GM18909 (cell line): ENCODE measurements around the gene KDM6A.
"Not testable (repeated sequence)": the region's sequence is repeated elsewhere in the genome, so short reads cannot be mapped to it uniquely, and the experiment has no call there.

Source experiments
- ATAC-seq: cut with Tn5 transposase; IDR thresholded peaks from one replicate; pipeline ENCODE4 v1.9.1; 2021; ENCODE audit warnings: mild to moderate bottlenecking; ENCODE audit not compliant: unreplicated experiment, poor library complexity

Gene KDM6A

DNA sequence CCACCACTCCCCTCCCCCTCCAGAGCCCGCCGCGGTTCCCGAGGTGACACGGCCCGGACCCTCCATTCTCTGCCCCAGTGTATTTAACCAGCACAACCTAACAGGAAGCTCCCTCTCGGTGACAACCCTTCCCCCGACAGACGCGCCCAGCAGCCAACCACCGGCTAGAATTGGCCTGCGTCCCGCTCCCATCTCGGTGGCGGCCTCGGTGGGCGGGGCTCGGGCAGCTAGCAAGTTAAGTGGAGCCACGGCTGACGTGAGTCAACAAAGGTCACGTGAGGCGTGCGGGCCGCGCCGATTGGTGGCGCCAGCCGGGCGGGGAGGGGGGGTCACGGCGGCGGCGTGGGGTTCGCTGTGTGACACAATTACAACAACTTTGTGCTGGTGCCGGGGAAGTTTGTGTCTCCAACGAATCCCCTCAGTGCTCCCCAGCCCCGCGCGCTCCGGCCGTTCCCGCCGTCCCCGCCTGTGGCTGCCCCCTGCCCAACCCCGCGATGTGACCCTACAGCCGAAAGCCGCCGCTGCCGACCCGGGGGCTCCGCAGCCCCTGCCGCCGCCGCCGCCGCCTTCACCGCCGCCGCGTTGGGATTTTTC, at the start of gene KDM6A:
KDM6A (plus strand) TSS at position 368 of the 594 bp plus-strand sequence. CDS start 364 bp downstream, outside the sequence.
- ATAC-seq, result peak; percentile 91

GRCh38 chrX:44823193-44823592, 49.8 kb upstream of the KDM6A start:
- not testable (repeated sequence) for ATAC-seq

GRCh38 chrX:44828008-44828605, 44.9 kb upstream of the KDM6A start:
- ATAC-seq, result no peak

DNA sequence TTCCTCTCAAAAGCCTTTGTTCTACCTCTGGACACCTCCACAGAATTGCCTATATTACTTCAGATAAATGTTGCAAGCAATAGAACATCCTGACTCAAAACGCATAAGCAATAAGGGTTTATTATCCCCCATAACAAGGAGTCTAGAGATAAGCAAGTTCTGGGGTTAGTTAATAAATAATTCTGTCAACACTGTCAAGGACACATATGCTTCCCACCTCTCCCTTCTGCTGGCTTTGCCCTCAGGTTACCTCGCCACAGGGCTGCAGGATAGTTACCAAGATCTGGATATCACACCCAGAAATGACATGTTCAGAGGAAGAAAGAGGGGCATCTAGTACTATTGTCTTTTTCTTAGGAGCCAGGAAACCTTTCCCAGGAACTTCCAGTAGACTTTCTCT, 43.2 kb upstream of the KDM6A start:
- ATAC-seq, result no peak

DNA sequence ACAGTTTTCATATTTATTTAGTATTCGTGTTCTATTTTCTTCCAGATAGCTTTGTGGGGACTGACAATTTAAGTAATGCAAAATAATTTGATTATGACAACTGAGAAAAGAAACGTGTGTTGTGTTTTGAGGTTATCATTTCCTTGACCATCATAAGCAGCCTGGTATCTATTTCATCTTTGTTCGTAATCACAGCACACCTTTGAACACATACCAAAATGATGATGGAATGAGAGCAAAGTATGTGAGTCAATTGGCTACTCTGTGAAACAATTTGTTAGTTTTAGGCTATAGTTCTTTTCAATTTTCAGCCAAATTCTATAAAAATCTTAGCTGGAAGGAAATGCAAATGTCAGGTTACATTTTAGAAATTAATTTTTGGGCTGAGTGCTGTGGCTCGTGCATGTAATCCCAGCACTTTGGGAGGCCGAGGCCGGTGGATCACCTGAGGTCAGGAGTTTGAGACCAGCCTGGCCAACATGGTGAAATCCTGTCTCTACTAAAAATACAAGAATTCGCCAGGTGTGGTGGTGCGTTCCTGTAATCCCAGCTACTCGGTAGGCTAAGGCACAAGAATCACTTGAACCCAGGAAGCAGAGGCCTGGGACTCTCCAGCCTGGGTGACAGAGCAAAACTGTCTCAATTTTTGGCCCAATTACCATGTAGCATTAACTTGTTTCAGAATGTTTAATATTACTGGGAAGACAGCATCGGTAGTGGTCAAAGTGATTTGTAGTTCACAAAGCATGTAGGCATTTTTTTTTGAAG, 30.3 kb upstream of the KDM6A start:
- no peak for ATAC-seq

- ATAC-seq, result no peak
These were observed 29.7 kb upstream of the KDM6A start for GRCh38 chrX:44843318-44843702.

- ATAC-seq, result no peak
These were observed 29.2 kb upstream of the KDM6A start, which contains the start of gene DUSP21 for GRCh38 chrX:44843753-44844152. DUSP21 (plus strand) TSS chrX:44844021; CDS start chrX:44844133, 112 bp downstream.

- ATAC-seq, result no peak
These were observed 28.8 kb upstream of the KDM6A start for GRCh38 chrX:44844204-44844603.

- ATAC-seq, result not testable (repeated sequence)
These were observed 22.1 kb upstream of the KDM6A start for GRCh38 chrX:44850891-44851290.

GRCh38 chrX:44871114-44871645, 1.8 kb upstream of the KDM6A start:
- no peak for ATAC-seq

GRCh38 chrX:44871931-44872820, 812 bp upstream of the KDM6A start:
- peak; percentile 35 for ATAC-seq

DNA sequence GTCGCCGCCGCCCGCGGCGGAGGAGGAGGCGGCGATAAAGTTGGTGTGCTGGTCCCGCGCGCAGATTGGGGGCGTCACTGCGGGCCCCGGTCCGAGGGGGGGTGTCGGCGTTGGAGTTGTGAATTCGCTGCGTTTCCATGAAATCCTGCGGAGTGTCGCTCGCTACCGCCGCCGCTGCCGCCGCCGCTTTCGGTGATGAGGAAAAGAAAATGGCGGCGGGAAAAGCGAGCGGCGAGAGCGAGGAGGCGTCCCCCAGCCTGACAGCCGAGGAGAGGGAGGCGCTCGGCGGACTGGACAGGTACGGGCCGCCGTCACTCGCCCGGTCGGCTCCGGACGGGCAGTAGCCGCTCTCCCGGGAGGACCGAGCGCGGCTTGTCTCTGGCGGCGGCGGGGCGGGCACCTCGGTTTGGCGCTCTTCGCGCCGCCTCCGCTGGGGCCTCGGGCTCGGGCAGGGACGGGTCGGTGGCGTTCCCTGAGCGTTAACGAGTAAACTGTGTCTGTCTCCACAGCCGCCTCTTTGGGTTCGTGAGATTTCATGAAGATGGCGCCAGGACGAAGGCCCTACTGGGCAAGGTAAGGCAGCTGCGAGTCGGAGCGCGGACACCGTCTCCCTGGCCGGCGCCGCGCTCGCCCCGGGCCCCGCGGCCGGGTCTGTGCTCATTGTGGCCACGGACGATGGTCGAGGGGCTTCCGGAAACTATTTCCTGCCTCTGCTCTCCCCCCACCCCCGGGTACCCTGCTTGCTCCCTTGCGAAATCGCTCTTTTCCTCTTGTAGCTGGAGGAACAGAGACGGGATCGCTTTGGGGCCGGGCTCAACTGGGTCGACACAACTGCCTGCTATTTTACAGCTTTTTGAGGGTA, 658 bp downstream of the KDM6A start:
- ATAC-seq, result peak; percentile 8

- ATAC-seq, result no peak
These were observed 1.6 kb downstream of the KDM6A start for GRCh38 chrX:44874420-44875184.

DNA sequence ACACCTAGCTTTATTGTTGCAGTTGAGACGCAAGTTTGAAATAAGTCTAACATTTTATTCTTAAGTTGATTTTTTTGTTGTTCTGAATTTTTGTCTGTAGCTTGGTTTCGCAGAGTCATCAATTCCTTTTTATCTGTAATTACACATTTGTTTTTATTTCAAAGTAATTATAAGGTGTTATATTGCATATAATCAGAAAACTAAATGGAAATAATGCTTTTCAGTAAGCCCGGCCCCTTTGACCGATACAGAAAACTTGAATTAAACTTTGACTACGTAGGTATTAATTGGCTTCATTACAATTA, 2.1 kb downstream of the KDM6A start:
- no peak for ATAC-seq

- ATAC-seq, result no peak
These were observed 3.1 kb downstream of the KDM6A start for GRCh38 chrX:44876086-44876485.

GRCh38 chrX:44876767-44877166, 3.8 kb downstream of the KDM6A start:
- ATAC-seq, result no peak

DNA sequence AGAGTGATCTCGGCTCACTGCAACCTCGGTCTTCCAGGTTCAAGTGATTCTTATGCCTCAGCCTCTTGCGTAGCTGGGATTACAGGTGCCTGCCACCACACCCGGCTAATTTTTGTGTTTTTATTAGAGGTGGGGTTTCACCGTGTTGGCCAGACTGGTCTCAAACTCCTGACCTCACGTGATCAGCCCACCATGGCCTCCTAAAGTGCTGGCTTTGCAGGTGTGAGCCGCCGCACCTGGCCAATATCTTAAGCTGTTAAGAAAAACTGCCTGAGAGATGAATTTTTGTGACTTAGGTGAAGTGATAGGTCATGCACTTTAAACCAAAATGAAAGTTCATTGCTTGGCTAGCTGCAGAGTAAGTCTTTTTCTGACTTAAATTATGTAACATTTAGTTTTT, 5.8 kb downstream of the KDM6A start:
- no peak for ATAC-seq

GRCh38 chrX:44881549-44881948, 8.6 kb downstream of the KDM6A start:
- no peak for ATAC-seq

GRCh38 chrX:44882635-44883034, 9.6 kb downstream of the KDM6A start:
- no peak for ATAC-seq
